Uterus (tissue), 4 donors: ENCODE data around the gene FGR. TPM values are rescaled to one million over a fixed set of nuclear protein-coding genes. Genes with fewer than 3 reads are reported as not detected.
"Not testable (repeated sequence)": the region's sequence is repeated elsewhere in the genome, so short reads cannot be mapped to it uniquely, and the experiment has no call there.

ENCODE experiments used
- DNase-seq, 2 donors: peaks; one replicate each; pipeline ENCODE4 v3.0.0-alpha.2; 2019 to 2020
- H3K27ac ChIP-seq, 2 donors: fragments of 200-600 bp; sonication (generic); 1 replicate in 1 of 2; 2 replicates in 1 of 2; pipeline ENCODE4 v1.5.1; 2016 to 2018
- H3K27me3 ChIP-seq, 2 donors: fragments of 200-600 bp; sonication (generic); one replicate each; pipeline ENCODE4 v1.5.1; 2018 to 2019; ENCODE audit warnings: control low read depth in 1 of 2
- H3K36me3 ChIP-seq, 2 donors: fragments of 200-600 bp; sonication (generic); one replicate each; pipeline ENCODE4 v1.5.1; 2019; ENCODE audit warnings: control low read depth in 1 of 2
- H3K4me1 ChIP-seq, 2 donors: fragments of 200-600 bp; sonication (generic); one replicate each; pipeline ENCODE4 v1.5.1; 2018 to 2019; ENCODE audit warnings: control low read depth in 1 of 2
- H3K4me3 ChIP-seq, 2 donors: fragments of 200-600 bp; sonication (generic); 1 replicate in 1 of 2; 2 replicates in 1 of 2; pipeline ENCODE4 v1.5.1; 2018 to 2019; ENCODE audit warnings: mild to moderate bottlenecking in 1 of 2
- H3K9me3 ChIP-seq, 2 donors: fragments of 200-600 bp; sonication (generic); one replicate each; pipeline ENCODE4 v1.5.1; 2019; ENCODE audit warnings: control low read depth in 1 of 2
- POLR2A ChIP-seq, 2 donors: fragments of 450-650 bp; IDR thresholded peaks; one replicate each; pipeline ENCODE4 v1.6.1; 2016; ENCODE audit warnings: antibody characterized with exemption in 2 of 2, mild to moderate bottlenecking in 1 of 2, moderate library complexity in 1 of 2
- intact Hi-C: fragments of 100-400 bp; cut with DNase I; formaldehyde crosslinking; loops from one replicate; pipeline ENCODE4 v1.15.1; 2023; ENCODE audit warnings: low total_unique reads
- total RNA-seq, 4 donors: library from RNA; depleted of rRNA in 3 of 4; stranded (reverse); fragments of >200 nt in 3 of 4; gene quantifications; one replicate each; pipeline versions ENCODE4 v1.1.0 to v1.2.4, GENCODE V29; 2014 to 2023
- TF ChIP-seq, protein P1 (sequence below), 4 experiments: fragments of 200-600 bp in 2 of 4; fragments of 450-650 bp in 2 of 4; sonication (generic) in 2 of 4; IDR thresholded peaks; one replicate each; pipeline ENCODE4 v1.5.1; 2016 to 2019; ENCODE audit warnings: antibody characterized with exemption in 4 of 4, mild to moderate bottlenecking in 2 of 4, moderate library complexity in 1 of 4
- donor health status: DM: yes; HTN: yes; CAD: no.

Gene FGR
- 10 to 100 TPM in 3 of 4 donors, 1 to 10 TPM in 1; 3.0 to 35.9 (median 18.8) TPM for total RNA-seq

DNA sequence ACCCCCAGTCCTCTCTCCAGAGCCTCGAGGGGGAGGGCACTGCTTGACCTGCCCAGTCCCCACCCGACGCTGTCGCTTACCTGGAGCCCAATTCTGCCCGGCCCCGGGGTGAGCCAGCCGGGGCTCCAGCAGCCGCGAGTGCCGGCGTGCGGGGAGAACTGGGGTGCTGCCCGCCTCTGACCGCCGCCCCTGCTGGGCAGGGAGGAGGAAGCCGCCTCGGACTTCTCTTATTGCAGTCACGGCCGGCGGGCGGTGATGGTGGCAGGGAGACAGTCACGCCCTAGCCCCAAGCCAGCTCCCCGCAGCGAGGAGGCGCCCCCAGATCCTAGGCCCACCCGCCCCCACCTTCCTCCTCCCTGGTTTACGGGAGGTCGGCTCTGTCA lies at the start of gene FGR:
TSS of gene FGR (minus strand) at position 201 of the 383 bp plus-strand sequence. CDS start 11,269 bp downstream, outside the sequence.
- H3K36me3 ChIP-seq: no peaks in the 10 kb centered on the region
- H3K27ac ChIP-seq: peak within 1 kb of the TSS; percentile 63 to 67
- H3K9me3 ChIP-seq: no peaks in the 10 kb centered on the region
- TF ChIP-seq, protein P1, sequence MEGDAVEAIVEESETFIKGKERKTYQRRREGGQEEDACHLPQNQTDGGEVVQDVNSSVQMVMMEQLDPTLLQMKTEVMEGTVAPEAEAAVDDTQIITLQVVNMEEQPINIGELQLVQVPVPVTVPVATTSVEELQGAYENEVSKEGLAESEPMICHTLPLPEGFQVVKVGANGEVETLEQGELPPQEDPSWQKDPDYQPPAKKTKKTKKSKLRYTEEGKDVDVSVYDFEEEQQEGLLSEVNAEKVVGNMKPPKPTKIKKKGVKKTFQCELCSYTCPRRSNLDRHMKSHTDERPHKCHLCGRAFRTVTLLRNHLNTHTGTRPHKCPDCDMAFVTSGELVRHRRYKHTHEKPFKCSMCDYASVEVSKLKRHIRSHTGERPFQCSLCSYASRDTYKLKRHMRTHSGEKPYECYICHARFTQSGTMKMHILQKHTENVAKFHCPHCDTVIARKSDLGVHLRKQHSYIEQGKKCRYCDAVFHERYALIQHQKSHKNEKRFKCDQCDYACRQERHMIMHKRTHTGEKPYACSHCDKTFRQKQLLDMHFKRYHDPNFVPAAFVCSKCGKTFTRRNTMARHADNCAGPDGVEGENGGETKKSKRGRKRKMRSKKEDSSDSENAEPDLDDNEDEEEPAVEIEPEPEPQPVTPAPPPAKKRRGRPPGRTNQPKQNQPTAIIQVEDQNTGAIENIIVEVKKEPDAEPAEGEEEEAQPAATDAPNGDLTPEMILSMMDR (IDR thresholded peaks at IDR 0.05): no peak
- TF ChIP-seq POLR2A (IDR thresholded peaks at IDR 0.05): no peak
- H3K4me1 ChIP-seq: peaks cover 0 to 6% of the 10 kb centered on the region in 2 donors
- peaks cover 0 to 3% of the 10 kb centered on the region in 2 donors for H3K27me3 ChIP-seq
- no peak for DNase-seq
- intact Hi-C loops: no loop called here
- peak within 1 kb of the TSS; percentile 24 to 27 for H3K4me3 ChIP-seq

DNA sequence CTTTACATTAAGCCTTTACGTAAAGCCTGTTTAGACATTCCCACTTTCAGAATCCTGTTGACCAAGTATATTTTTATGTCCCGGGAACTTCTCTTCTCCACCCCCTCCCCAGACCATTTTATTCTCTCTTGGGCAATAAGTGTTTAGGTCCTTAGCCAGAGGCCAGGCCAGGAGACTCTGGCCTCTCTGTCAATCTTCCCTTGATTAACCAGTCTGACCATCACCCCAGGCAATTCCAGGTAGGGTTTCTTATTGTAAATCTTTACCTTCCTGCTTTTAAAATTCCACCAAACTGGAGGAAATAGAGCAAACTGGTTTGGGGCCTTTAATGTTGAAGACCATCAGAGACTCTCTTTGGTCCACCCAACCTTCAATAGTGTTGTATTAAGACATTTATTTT lies 49.2 kb upstream of the FGR start:
- intact Hi-C loops: no loop called here
- Histone ChIP-seq H3K36me3 (no peaks in the 10 kb centered on the region), H3K4me1 (no peaks in the 10 kb centered on the region), H3K4me3 (no peak overlapping the region), H3K27me3 (no peaks in the 10 kb centered on the region), H3K27ac (no peak overlapping the region), H3K9me3 (peaks cover 0 to 4% of the 10 kb centered on the region in 2 donors)
- no peak for DNase-seq
- no peak for TF ChIP-seq POLR2A (IDR thresholded peaks at IDR 0.05)
- TF ChIP-seq, protein P1 (IDR thresholded peaks at IDR 0.05): no peak

DNA sequence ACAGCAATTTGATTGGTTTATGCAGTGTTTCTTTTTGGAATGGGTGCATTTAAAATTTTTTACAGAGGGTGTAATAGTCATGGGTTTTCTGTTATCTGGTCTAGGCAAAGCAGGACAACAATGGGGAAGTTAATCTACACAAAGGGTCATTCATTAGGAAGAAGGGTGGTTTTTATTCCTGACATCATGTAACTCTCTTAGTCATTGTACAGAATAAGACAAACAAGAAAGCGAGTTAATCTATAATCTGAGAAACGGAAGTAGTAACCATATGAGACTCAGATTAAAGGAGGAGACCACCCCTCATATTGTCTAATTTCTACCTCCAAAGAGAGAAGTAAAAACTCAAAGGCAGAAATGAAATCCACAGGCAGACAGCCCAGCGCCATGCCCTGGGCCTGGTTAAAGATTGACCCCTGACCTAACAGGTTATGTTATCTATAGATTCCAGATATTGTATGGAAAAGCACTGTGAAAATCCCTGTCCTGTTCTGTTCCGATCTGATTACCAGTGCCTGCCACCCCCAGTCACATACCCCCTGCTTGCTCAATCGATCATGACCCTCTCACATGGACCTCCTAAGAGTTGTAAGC lies 47.5 kb upstream of the FGR start:
- Histone ChIP-seq H3K27ac (no peak overlapping the region), H3K36me3 (no peaks in the 10 kb centered on the region), H3K4me1 (no peaks in the 10 kb centered on the region), H3K4me3 (no peak overlapping the region), H3K27me3 (no peaks in the 10 kb centered on the region), H3K9me3 (peaks cover 0 to 4% of the 10 kb centered on the region in 2 donors)
- no peak for DNase-seq
- no peak for TF ChIP-seq POLR2A (IDR thresholded peaks at IDR 0.05)
- TF ChIP-seq, protein P1 (IDR thresholded peaks at IDR 0.05): no peak
- intact Hi-C loops: no loop called here

DNA sequence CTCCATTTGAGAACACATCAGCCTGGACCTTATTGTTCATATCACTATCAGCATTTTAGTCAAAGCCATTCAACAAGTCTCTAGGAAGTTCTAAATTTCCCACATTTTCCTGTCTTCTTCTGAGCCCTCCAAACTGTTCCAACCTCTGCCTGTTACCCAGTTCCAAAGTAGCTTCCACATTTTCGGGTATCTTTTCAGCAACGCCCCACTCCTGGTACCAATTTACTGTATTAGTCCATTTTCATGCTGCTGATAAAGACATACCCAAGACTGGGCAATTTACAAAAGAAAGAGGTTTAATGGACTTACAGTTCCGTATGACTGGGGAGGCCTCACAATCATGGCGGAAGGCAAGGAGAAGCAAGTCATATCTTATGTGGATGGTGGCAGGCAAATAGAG lies 46.6 kb upstream of the FGR start:
- H3K36me3 ChIP-seq, DNase-seq, H3K9me3 ChIP-seq, H3K27ac ChIP-seq, H3K4me3 ChIP-seq, intact Hi-C loops, H3K27me3 ChIP-seq, H3K4me1 ChIP-seq: not testable (repeated sequence)

DNA sequence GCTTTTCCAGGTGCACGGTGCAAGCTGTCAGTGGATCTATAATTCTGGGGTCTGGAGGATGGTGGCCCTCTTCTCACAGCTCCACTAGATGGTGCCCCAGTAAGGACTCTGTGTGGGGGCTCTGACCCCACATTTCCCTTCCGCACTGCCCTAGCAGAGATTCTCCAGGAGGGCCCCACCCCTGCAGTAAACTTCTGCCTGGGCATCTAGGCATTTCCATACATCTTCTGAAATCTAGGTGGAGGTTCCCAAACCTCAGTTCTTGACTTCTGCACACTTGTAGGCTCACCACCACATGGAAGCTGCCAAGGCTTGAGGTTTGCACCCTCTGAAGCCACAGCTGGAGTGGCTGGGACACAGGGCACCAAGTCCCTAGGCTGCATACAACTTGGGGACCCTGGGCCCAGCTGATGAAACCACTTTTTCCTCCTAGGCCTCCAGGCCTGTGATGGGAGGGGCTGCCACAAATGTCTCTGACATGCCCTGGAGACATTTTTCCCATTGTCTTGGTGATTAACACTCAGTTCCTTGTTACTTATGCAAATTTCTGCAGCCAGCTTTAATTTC lies 45.3 kb upstream of the FGR start:
- H3K27ac ChIP-seq, DNase-seq, H3K4me1 ChIP-seq, H3K9me3 ChIP-seq, H3K36me3 ChIP-seq, H3K27me3 ChIP-seq, H3K4me3 ChIP-seq, intact Hi-C loops: not testable (repeated sequence)

DNA sequence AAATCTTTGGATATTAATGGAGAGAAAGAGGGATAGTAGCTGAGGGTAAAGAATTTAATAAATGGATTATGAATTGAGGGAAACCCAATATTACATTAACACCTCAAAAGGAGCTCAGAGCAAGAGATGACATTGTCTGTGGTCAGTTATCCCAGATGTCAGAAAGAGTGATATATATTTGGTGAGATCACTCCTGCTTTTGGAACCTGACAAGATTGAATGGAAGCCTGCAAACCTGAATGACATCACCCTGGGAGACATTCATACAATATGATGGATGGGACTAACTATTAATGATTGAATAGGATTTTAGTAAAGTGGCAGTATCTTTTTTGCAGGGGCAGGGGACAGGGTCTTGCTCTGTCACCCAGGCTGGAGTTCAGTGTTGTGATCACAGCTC lies 43.8 kb upstream of the FGR start:
- no peak for DNase-seq
- Histone ChIP-seq H3K9me3 (peaks cover 0 to 4% of the 10 kb centered on the region in 2 donors), H3K4me1 (no peaks in the 10 kb centered on the region), H3K4me3 (no peak overlapping the region), H3K27ac (no peak overlapping the region), H3K27me3 (no peaks in the 10 kb centered on the region), H3K36me3 (no peaks in the 10 kb centered on the region)
- intact Hi-C loops: no loop called here
- TF ChIP-seq, protein P1 (IDR thresholded peaks at IDR 0.05): no peak
- no peak for TF ChIP-seq POLR2A (IDR thresholded peaks at IDR 0.05)
